Endothelial cell of umbilical vein (primary cell): ENCODE results near the gene IRF3. TPM values are rescaled to one million over a fixed set of nuclear protein-coding genes. Genes with fewer than 3 reads are reported as not detected.

Experiments used
- BruUV-seq: library from RNA; stranded (reverse); fragments of 400-500 nt; replicated peaks from 2 replicates; lab custom pipeline; 2021; lab: Mats Ljungman, UMichigan
- CTCF ChIA-PET: fragments of 300-600, 350-600 bp; sonication (Branson Sonifier 250); formaldehyde crosslinking; loops from one replicate; lab custom pipeline; 2021; ENCODE audit warnings: antibody characterized with exemption, inconsistent platforms; lab: Charles Lee
- POLR2A ChIA-PET: fragments of 300-600, 350-600 bp; sonication (Branson Sonifier 250); formaldehyde crosslinking; loops from one replicate; lab custom pipeline; 2021; ENCODE audit warnings: antibody characterized with exemption, inconsistent platforms; lab: Charles Lee
- DNase-seq: peaks from one replicate; pipeline ENCODE4 v3.0.0-alpha.2; 2011; ENCODE audit warnings: low read depth, low spot score
- FAIRE-seq: peaks from 2 replicates; lab custom pipeline; 2011; peaks lifted over from hg19 to GRCh38; lab: Jason Lieb, UNC
- H2AFZ ChIP-seq: 2 replicates; pipeline ENCODE4 v1.6.0; 2012; ENCODE audit warnings: low read depth, low read length, control low read depth, inconsistent platforms
- H3K27ac ChIP-seq: 2 replicates; pipeline ENCODE4 v1.5.1; 2011; ENCODE audit warnings: low read depth, mild to moderate bottlenecking, control low read depth, low read length, moderate library complexity; ENCODE audit not compliant: insufficient read depth
- H3K27me3 ChIP-seq, 2 experiments: 2 replicates each; pipeline versions ENCODE4 v1.6.0 to v1.6.1; 2011; ENCODE audit warnings: low read length in 2 of 2, mixed read lengths in 1 of 2; ENCODE audit not compliant: control insufficient read depth in 2 of 2, insufficient read depth in 2 of 2
- H3K36me3 ChIP-seq, 2 experiments: 2 replicates in 1 of 2; 3 replicates in 1 of 2; pipeline ENCODE4 v1.5.1; 2011; ENCODE audit warnings: low read length in 2 of 2, mild to moderate bottlenecking in 1 of 2, moderate library complexity in 1 of 2; ENCODE audit not compliant: control insufficient read depth in 2 of 2, insufficient read depth in 2 of 2; ENCODE audit errors: extremely low read depth in 1 of 2
- H3K4me1 ChIP-seq: 3 replicates; pipeline ENCODE4 v1.5.1; 2011; ENCODE audit warnings: mild to moderate bottlenecking, low read length; ENCODE audit not compliant: control insufficient read depth, insufficient read depth; ENCODE audit errors: extremely low read depth
- H3K4me2 ChIP-seq: 2 replicates; pipeline ENCODE4 v1.6.1; 2011; ENCODE audit warnings: low read length, control low read depth, mixed read lengths; ENCODE audit not compliant: insufficient read depth
- H3K4me3 ChIP-seq, 3 experiments: fragments of 200-600 bp in 1 of 3; sonication (generic), shearing (Covaris generic) in 1 of 3; replicated peaks in 1 of 3; 2 replicates each; pipeline ENCODE4 v1.5.1; 2011 to 2016; ENCODE audit warnings: control low read depth in 3 of 3, low read length in 3 of 3, mild to moderate bottlenecking in 2 of 3, inconsistent platforms in 1 of 3, low read depth in 1 of 3, moderate library complexity in 1 of 3; ENCODE audit not compliant: insufficient read depth in 1 of 3
- H3K79me2 ChIP-seq: 2 replicates; pipeline ENCODE4 v1.6.0; 2012; ENCODE audit warnings: low read length, inconsistent platforms; ENCODE audit not compliant: control insufficient read depth, insufficient read depth
- H3K9ac ChIP-seq: replicated peaks from 2 replicates; pipeline ENCODE3; 2011; ENCODE audit warnings: low read length, control low read depth; ENCODE audit not compliant: insufficient read depth; ENCODE audit errors: extremely low read depth
- H3K9me1 ChIP-seq: replicated peaks from 3 replicates; pipeline ENCODE4 v1.6.0; 2011; ENCODE audit warnings: mild to moderate bottlenecking, low read length; ENCODE audit not compliant: control insufficient read depth, insufficient read depth; ENCODE audit errors: extremely low read depth
- H3K9me3 ChIP-seq: replicated peaks from 2 replicates; pipeline ENCODE4 v1.5.1; 2012; ENCODE audit warnings: low read length, inconsistent platforms; ENCODE audit not compliant: control insufficient read depth, insufficient read depth
- H4K20me1 ChIP-seq: replicated peaks from 2 replicates; pipeline ENCODE3; 2011; ENCODE audit warnings: mild to moderate bottlenecking, low read length; ENCODE audit not compliant: control insufficient read depth, insufficient read depth; ENCODE audit errors: extremely low read depth
- CTCF ChIP-seq, 2 donors: IDR thresholded peaks; 1 replicate in 1 of 2; 2 replicates in 1 of 2; pipeline ENCODE4 v1.5.1; 2011; ENCODE audit warnings: low read length in 2 of 2, mild to moderate bottlenecking in 2 of 2, moderate library complexity in 2 of 2, control low read depth in 1 of 2, inconsistent platforms in 1 of 2, low read depth in 1 of 2; ENCODE audit not compliant: insufficient read depth in 1 of 2; ENCODE audit errors: extremely low read depth in 1 of 2
- EZH2 ChIP-seq: IDR thresholded peaks from 2 replicates; pipeline ENCODE4 v1.6.1; 2012; ENCODE audit warnings: borderline replicate concordance, low read depth, mild to moderate bottlenecking, moderate library complexity, low read length, inconsistent platforms; ENCODE audit not compliant: severe bottlenecking
- FOS ChIP-seq: IDR thresholded peaks from 2 replicates; pipeline ENCODE4 v1.6.1; 2011; ENCODE audit warnings: mild to moderate bottlenecking, low read length, moderate library complexity, borderline replicate concordance; ENCODE audit not compliant: insufficient read depth
- GATA2 ChIP-seq: IDR thresholded peaks from 2 replicates; pipeline ENCODE4 v1.7.0; 2011; ENCODE audit warnings: low read depth, mild to moderate bottlenecking, moderate library complexity, mixed read lengths, low read length; ENCODE audit not compliant: insufficient read length, insufficient read depth
- JUN ChIP-seq: IDR thresholded peaks from 2 replicates; pipeline ENCODE4 v1.6.1; 2011; ENCODE audit warnings: borderline replicate concordance, low read depth; ENCODE audit not compliant: insufficient read length, insufficient read depth
- MAX ChIP-seq: IDR thresholded peaks from 2 replicates; pipeline ENCODE4 v1.6.1; 2011; ENCODE audit not compliant: insufficient read depth, insufficient read length
- MYC ChIP-seq: IDR thresholded peaks from one replicate; pipeline ENCODE4 v1.6.1; 2011; ENCODE audit warnings: mild to moderate bottlenecking, low read depth, low read length
- POLR2A ChIP-seq: IDR thresholded peaks from 2 replicates; pipeline ENCODE4 v1.6.1; 2012; ENCODE audit warnings: low read depth, mild to moderate bottlenecking, control low read depth, low read length
- POLR2AphosphoS5 ChIP-seq: IDR thresholded peaks from 2 replicates; pipeline ENCODE4 v1.6.1; 2012; ENCODE audit warnings: low read depth, mild to moderate bottlenecking, control low read depth, low read length, moderate library complexity; ENCODE audit not compliant: insufficient read depth
- dilution Hi-C: fragments of 300-500 bp; cut with MboI; formaldehyde crosslinking; loops from one replicate; pipeline ENCODE4 v1.15.0; 2019; ENCODE audit warnings: low sequenced_read_pairs; ENCODE audit not compliant: extremely low pct_ligation_motif_present
- intact Hi-C: fragments of 100-400 bp; cut with micrococcal nuclease; formaldehyde crosslinking; loops from one replicate; pipeline ENCODE4 v1.10.0; 2022
- polyA plus RNA-seq, 4 experiments: library from polyadenylated mRNA; depleted of rRNA in 3 of 4; stranded (reverse) in 3 of 4; unstranded in 1 of 4; fragments of >200 nt; gene quantifications; 2 replicates each; pipeline versions ENCODE4 v1.2.1 to v1.2.3, GENCODE V29; 2011 to 2012; ENCODE audit warnings: missing spikeins in 1 of 4
- total RNA-seq: library from RNA; stranded (reverse); gene quantifications from 2 replicates; pipeline ENCODE4 v1.2.3, GENCODE V29; 2021

The IRF3 gene
- total and polyA plus RNA-seq, 2 donors (not counting 3 experiments of a cell fraction or from before 2014, with no cell fraction given) = 64.8 to 73.5 TPM

- no peak overlapping the region for H3K9ac ChIP-seq
- no peak overlapping the region for H2AFZ ChIP-seq
- H4K20me1 ChIP-seq = no peaks in the 10 kb centered on the region
- H3K9me3 ChIP-seq = no peaks in the 10 kb centered on the region
- intact Hi-C loops = no loop called here
- no peaks in the 10 kb centered on the region for H3K4me1 ChIP-seq
- no peak overlapping the region for H3K4me3 ChIP-seq
- ChIA-PET CTCF (interaction anchor here (0.9 kb wide), 1 partner anchor 12 kb away, joined by 3 read pairs; no protein-coding TSS in a partner anchor), POLR2A (no interaction called here)
- no peak for TF ChIP-seq MAX
- TF ChIP-seq MYC = no peak
- no peak for TF ChIP-seq FOS
- no peak for TF ChIP-seq JUN
- TF ChIP-seq EZH2 = no peak
- no peak for TF ChIP-seq POLR2A
- no peak for TF ChIP-seq GATA2
- TF ChIP-seq CTCF (IDR thresholded peaks at IDR 0.05; ENCODE audit: extremely low read depth in 1 of 2, insufficient read depth in 1 of 2, low read depth in 1 of 2, low read length in 2 of 2) = no peak
- TF ChIP-seq POLR2AphosphoS5 = no peak
- no TSS peak for BruUV-seq
- dilution Hi-C loops = no loop called here
- no peaks in the 10 kb centered on the region for H3K27me3 ChIP-seq
- H3K27ac ChIP-seq = no peak overlapping the region
- no peaks in the 10 kb centered on the region for H3K9me1 ChIP-seq
- H3K36me3 ChIP-seq = peaks cover 12 to 61% of the 10 kb centered on the region in 2 experiments
- peaks cover 4% of the 10 kb centered on the region for H3K79me2 ChIP-seq
- no peak overlapping the region for H3K4me2 ChIP-seq
- no peak for FAIRE-seq
- DNase-seq = no peak
Observed at GRCh38 chr19:49660338-49660961, 5.2 kb downstream of the IRF3 start.
